GM23338 (cell line): ENCODE measurements around the gene RPN2.

Experiments used
- CREB1 ChIP-seq: fragments of 250-450 bp; sonication (Bioruptor Pico); IDR thresholded peaks from 2 replicates; pipeline ENCODE4 v1.5.0; 2020; ENCODE audit warnings: low read depth, mild to moderate bottlenecking, moderate library complexity
- EZH2 ChIP-seq: fragments of 200-600 bp; sonication (generic); IDR thresholded peaks from one replicate; pipeline ENCODE4 v1.8.0; 2017; ENCODE audit warnings: antibody characterized with exemption, mild to moderate bottlenecking, low read depth; ENCODE audit not compliant: unreplicated experiment
- POLR2AphosphoS5 ChIP-seq: IDR thresholded peaks from 2 replicates; pipeline ENCODE4 v1.6.1; 2016; ENCODE audit warnings: antibody characterized with exemption, low read depth
- STAT1 ChIP-seq: IDR thresholded peaks from one replicate; pipeline ENCODE4 v1.6.1; 2016; ENCODE audit warnings: antibody characterized with exemption; ENCODE audit not compliant: unreplicated experiment
- TF ChIP-seq, protein P1 (sequence below), 2 experiments: fragments of 200-600 bp in 1 of 2; sonication (generic) in 1 of 2; conservative IDR thresholded peaks; 2 replicates each; pipeline versions ENCODE4 v1.5.1 to v1.6.1; 2016 to 2017; ENCODE audit warnings: antibody characterized with exemption in 2 of 2, low read depth in 2 of 2, mild to moderate bottlenecking in 2 of 2, moderate library complexity in 1 of 2

DNA sequence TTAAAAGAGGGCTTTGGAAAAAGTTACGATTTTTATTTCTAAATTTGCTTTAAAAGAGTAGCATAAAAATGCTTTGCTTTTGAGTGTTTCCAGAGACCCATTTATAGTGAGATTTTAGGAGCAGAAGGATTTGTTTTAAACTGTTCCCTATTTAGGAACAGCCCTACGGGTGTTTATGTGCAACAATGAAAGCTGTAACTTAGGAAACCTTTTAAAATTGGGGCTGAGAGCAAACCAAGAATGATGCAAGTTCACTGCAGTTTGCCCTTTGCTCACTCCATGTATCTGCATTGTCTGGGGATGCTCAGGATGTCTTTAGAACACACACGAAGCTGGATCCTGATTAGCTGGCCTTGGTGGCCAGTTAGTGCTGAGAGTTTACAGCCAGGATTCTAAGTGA lies 41.6 kb downstream of the RPN2 start:
- TF ChIP-seq, protein P1, sequence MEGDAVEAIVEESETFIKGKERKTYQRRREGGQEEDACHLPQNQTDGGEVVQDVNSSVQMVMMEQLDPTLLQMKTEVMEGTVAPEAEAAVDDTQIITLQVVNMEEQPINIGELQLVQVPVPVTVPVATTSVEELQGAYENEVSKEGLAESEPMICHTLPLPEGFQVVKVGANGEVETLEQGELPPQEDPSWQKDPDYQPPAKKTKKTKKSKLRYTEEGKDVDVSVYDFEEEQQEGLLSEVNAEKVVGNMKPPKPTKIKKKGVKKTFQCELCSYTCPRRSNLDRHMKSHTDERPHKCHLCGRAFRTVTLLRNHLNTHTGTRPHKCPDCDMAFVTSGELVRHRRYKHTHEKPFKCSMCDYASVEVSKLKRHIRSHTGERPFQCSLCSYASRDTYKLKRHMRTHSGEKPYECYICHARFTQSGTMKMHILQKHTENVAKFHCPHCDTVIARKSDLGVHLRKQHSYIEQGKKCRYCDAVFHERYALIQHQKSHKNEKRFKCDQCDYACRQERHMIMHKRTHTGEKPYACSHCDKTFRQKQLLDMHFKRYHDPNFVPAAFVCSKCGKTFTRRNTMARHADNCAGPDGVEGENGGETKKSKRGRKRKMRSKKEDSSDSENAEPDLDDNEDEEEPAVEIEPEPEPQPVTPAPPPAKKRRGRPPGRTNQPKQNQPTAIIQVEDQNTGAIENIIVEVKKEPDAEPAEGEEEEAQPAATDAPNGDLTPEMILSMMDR (conservative IDR thresholded peaks at IDR 0.05; ENCODE audit: low read depth in 2 of 2) = no peak
- TF ChIP-seq STAT1 = no peak
- TF ChIP-seq POLR2AphosphoS5 = no peak
- TF ChIP-seq CREB1 (CRISPR knock-in tag) = no peak
- no peak for TF ChIP-seq EZH2
